Measurements from ENCODE around the gene SAC3D1. TPM values are rescaled to one million over a fixed set of nuclear protein-coding genes. Genes with fewer than 3 reads are reported as not detected.

The SAC3D1 gene
- total and polyA plus RNA-seq, 7 experiments from 2014 or later, result 2.7 to 18.2 (median 9.6) TPM

DNA sequence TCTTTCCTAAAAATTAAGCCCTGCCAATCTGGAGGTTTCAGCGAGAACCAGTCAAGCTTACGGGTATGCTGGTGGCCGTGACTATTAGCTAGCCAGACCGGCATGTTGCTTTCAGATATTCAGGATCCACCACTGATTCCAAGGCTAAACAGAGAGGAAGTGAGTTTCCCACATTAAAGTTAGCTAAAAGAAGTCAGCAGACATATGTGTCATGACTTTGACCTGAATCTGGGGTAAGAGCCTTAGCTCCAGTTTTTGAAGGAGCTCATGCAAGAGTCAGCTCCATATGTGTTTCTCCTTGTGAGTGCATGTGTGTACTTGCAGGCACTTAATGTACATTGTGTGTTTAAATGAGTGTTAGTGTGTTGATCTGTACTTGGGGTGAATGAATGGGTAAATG lies 44.4 kb downstream of the SAC3D1 start:
- H3K27me3 Mint-ChIP-seq, result peaks cover 0 to 4% (median 0%) of the 10 kb centered on the region in 5 donors
- Histone ChIP-seq H3K4me3 (ENCODE audit: low read length) (no peak overlapping the region), H3K36me3 (ENCODE audit: control insufficient read depth in 2 of 3, insufficient read depth in 3 of 3, low read length in 3 of 3) (peaks cover 0 to 43% (median 11%) of the 10 kb centered on the region in 3 experiments), H3K4me1 (ENCODE audit: control insufficient read depth in 2 of 2, insufficient read depth in 2 of 2, low read length in 2 of 2) (peaks cover 13 to 14% of the 10 kb centered on the region in 2 donors), H3K27me3 (ENCODE audit: control insufficient read depth in 2 of 2, insufficient read depth in 2 of 2, low read length in 2 of 2) (no peaks in the 10 kb centered on the region), H3K9me3 (ENCODE audit: control insufficient read depth in 2 of 3, low read length in 3 of 3) (no peaks in the 10 kb centered on the region), H3K27ac (ENCODE audit: low read depth, low read length) (peak overlapping the region; percentile 86)
- ATAC-seq (no peak), DNase-seq (no peak)
- H3K4me3 Mint-ChIP-seq, result peak overlapping the region; percentile 88 to 99 (median 93)
- H3K36me3 Mint-ChIP-seq, result peaks cover 0 to 26% (median 17%) of the 10 kb centered on the region in 5 donors
- peaks cover 20 to 43% (median 27%) of the 10 kb centered on the region in 7 donors for H3K4me1 Mint-ChIP-seq
- peak overlapping the region; percentile 9 to 99 (median 97) for H3K27ac Mint-ChIP-seq
- intact Hi-C loops (cut with micrococcal nuclease), result loop anchor here in 1 of 2 donors (10.0 kb wide), 1 partner anchor 241 kb away; the partner anchor contains the start of gene CDC42BPG
- CTCF ChIA-PET, result interaction anchor here (0.8 to 1.4 kb wide), 3 partner anchors 14 to 71 kb away, joined by 3 to 7 read pairs (median 4); partner anchors contain the start of gene ARL2
- POLR2A ChIA-PET, result interaction anchor here (0.7 to 3.2 kb wide), 8 partner anchors 10 to 71 kb away, joined by 3 to 22 read pairs (median 4); partner anchors contain the start of genes FAU, MRPL49, SYVN1 and VPS51
- peaks cover 0 to 9% (median 0%) of the 10 kb centered on the region in 11 donors for H3K9me3 Mint-ChIP-seq

DNA sequence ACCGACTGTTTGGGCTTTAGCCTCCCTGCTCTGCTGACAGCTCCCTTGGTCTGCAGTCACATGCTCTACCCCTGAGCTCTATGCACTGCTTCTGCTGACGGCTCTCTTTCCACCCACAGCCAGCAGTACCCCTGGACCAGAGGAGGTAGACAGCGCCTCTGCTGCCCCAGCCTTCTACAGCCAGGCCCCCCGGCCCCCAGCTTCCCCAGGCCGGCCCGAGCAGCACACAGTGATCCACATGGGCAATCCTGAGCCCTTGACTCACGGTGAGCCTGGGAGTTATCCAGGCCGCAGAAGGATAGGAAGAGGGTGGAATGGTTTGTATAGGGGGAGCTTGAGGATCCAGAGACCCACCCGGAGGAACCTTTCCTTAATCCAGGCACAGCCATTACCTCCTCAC lies 45.8 kb downstream of the SAC3D1 start:
- Histone ChIP-seq H3K27ac (ENCODE audit: low read depth, low read length) (no peak overlapping the region), H3K36me3 (ENCODE audit: control insufficient read depth in 2 of 3, insufficient read depth in 3 of 3, low read length in 3 of 3) (peaks cover 0 to 43% (median 11%) of the 10 kb centered on the region in 3 experiments), H3K4me1 (ENCODE audit: control insufficient read depth in 2 of 2, insufficient read depth in 2 of 2, low read length in 2 of 2) (peaks cover 13 to 14% of the 10 kb centered on the region in 2 donors), H3K9me3 (ENCODE audit: control insufficient read depth in 2 of 3, low read length in 3 of 3) (no peaks in the 10 kb centered on the region), H3K27me3 (ENCODE audit: control insufficient read depth in 2 of 2, insufficient read depth in 2 of 2, low read length in 2 of 2) (no peaks in the 10 kb centered on the region), H3K4me3 (ENCODE audit: low read length) (no peak overlapping the region)
- H3K9me3 Mint-ChIP-seq, result peaks cover 0 to 8% (median 0%) of the 10 kb centered on the region in 11 donors
- intact Hi-C loops (cut with micrococcal nuclease), result loop anchor here in 1 of 2 donors (10.0 kb wide), 1 partner anchor 242 kb away; the partner anchor contains the start of gene CDC42BPG
- H3K27ac Mint-ChIP-seq, result peak overlapping the region in 1 of 9 donors; percentile 36
- peaks cover 0 to 22% (median 17%) of the 10 kb centered on the region in 5 donors for H3K36me3 Mint-ChIP-seq
- peaks cover 0 to 4% (median 0%) of the 10 kb centered on the region in 5 donors for H3K27me3 Mint-ChIP-seq
- H3K4me3 Mint-ChIP-seq, result peak overlapping the region in 2 of 10 donors; percentile 15 to 42
- no peak for ATAC-seq
- ChIA-PET CTCF (no interaction called here), POLR2A (interaction anchor here (0.6 to 3.2 kb wide), 5 partner anchors 23 to 803 kb away, joined by 3 to 22 read pairs (median 3); partner anchors contain the start of genes FAU, MRPL49 and SYVN1)
- no peak for DNase-seq
- H3K4me1 Mint-ChIP-seq, result peaks cover 20 to 34% (median 27%) of the 10 kb centered on the region in 7 donors

DNA sequence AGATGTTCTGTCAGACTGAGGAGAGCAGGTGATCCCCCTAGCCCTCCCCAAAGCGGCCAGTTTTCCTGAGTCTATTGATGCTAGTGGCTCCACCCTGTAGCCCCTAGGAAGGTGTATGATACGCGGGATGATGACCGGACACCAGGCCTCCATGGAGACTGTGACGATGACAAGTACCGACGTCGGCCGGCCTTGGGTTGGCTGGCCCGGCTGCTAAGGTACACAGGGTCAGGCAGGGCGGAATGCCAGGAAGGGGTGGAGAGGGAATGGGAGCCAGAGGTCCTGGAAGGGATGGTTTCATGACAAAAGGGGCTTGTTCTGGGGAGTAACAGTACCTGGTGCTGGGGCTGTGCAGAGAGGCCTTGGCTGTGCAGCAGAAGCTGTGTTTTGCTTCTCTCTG lies 46.2 kb downstream of the SAC3D1 start:
- H3K9me3 ChIP-seq (ENCODE audit: control insufficient read depth in 2 of 3, low read length in 3 of 3), result no peaks in the 10 kb centered on the region
- no peak for ATAC-seq
- H3K27me3 ChIP-seq (ENCODE audit: control insufficient read depth in 2 of 2, insufficient read depth in 2 of 2, low read length in 2 of 2), result no peaks in the 10 kb centered on the region
- no peak overlapping the region for H3K27ac ChIP-seq (ENCODE audit: low read depth, low read length)
- Mint-ChIP-seq H3K9me3 (peaks cover 0 to 8% (median 0%) of the 10 kb centered on the region in 11 donors), H3K27me3 (peaks cover 0 to 4% (median 0%) of the 10 kb centered on the region in 5 donors), H3K4me3 (peak overlapping the region in 1 of 10 donors; percentile 25), H3K36me3 (peaks cover 0 to 22% (median 17%) of the 10 kb centered on the region in 5 donors), H3K4me1 (peaks cover 20 to 34% (median 27%) of the 10 kb centered on the region in 7 donors), H3K27ac (peak overlapping the region in 2 of 9 donors; percentile 10 to 36)
- POLR2A ChIA-PET, result interaction anchor here (0.6 to 3.2 kb wide), 3 partner anchors 34 to 325 kb away, joined by 3 to 22 read pairs (median 12); partner anchors contain the start of genes FAU, MRPL49 and SYVN1
- intact Hi-C loops (cut with micrococcal nuclease), result loop anchor here in 1 of 2 donors (10.0 kb wide), 1 partner anchor 242 kb away; the partner anchor contains the start of gene CDC42BPG
- DNase-seq, result no peak
- H3K36me3 ChIP-seq (ENCODE audit: control insufficient read depth in 2 of 3, insufficient read depth in 3 of 3, low read length in 3 of 3), result peaks cover 0 to 43% (median 11%) of the 10 kb centered on the region in 3 experiments
- CTCF ChIA-PET, result no interaction called here
- H3K4me3 ChIP-seq (ENCODE audit: low read length), result no peak overlapping the region
- peaks cover 13 to 14% of the 10 kb centered on the region in 2 donors for H3K4me1 ChIP-seq (ENCODE audit: control insufficient read depth in 2 of 2, insufficient read depth in 2 of 2, low read length in 2 of 2)

DNA sequence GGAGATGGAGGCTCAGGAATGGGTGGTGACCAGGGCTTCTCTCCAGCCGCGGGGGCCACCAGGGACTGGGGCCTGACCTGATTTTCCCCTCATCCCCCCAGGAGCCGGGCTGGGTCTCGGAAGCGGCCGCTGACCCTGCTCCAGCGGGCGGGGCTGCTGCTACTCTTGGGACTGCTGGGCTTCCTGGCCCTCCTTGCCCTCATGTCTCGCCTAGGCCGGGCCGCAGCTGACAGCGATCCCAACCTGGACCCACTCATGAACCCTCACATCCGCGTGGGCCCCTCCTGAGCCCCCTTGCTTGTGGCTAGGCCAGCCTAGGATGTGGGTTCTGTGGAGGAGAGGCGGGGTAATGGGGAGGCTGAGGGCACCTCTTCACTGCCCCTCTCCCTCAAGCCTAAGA lies 46.8 kb downstream of the SAC3D1 start:
- no peak for ATAC-seq
- peaks cover 0 to 8% (median 0%) of the 10 kb centered on the region in 11 donors for H3K9me3 Mint-ChIP-seq
- CTCF ChIA-PET, result no interaction called here
- H3K4me1 Mint-ChIP-seq, result peaks cover 20 to 33% (median 25%) of the 10 kb centered on the region in 7 donors
- peaks cover 0 to 43% (median 11%) of the 10 kb centered on the region in 3 experiments for H3K36me3 ChIP-seq (ENCODE audit: control insufficient read depth in 2 of 3, insufficient read depth in 3 of 3, low read length in 3 of 3)
- intact Hi-C loops (cut with micrococcal nuclease), result loop anchor here in 1 of 2 donors (10.0 kb wide), 1 partner anchor 243 kb away; the partner anchor contains the start of gene CDC42BPG
- H3K27ac ChIP-seq (ENCODE audit: low read depth, low read length), result no peak overlapping the region
- no peak overlapping the region for H3K4me3 Mint-ChIP-seq
- POLR2A ChIA-PET, result interaction anchor here (3.2 kb wide), 1 partner anchor 34 kb away, joined by 22 read pairs; the partner anchor contains the start of genes FAU and MRPL49
- H3K27me3 ChIP-seq (ENCODE audit: control insufficient read depth in 2 of 2, insufficient read depth in 2 of 2, low read length in 2 of 2), result no peaks in the 10 kb centered on the region
- H3K9me3 ChIP-seq (ENCODE audit: control insufficient read depth in 2 of 3, low read length in 3 of 3), result no peaks in the 10 kb centered on the region
- no peak for DNase-seq
- peaks cover 13 to 14% of the 10 kb centered on the region in 2 donors for H3K4me1 ChIP-seq (ENCODE audit: control insufficient read depth in 2 of 2, insufficient read depth in 2 of 2, low read length in 2 of 2)
- peaks cover 0 to 4% (median 0%) of the 10 kb centered on the region in 5 donors for H3K27me3 Mint-ChIP-seq
- H3K4me3 ChIP-seq (ENCODE audit: low read length), result no peak overlapping the region
- H3K36me3 Mint-ChIP-seq, result peaks cover 0 to 22% (median 17%) of the 10 kb centered on the region in 5 donors
- peak overlapping the region in 1 of 9 donors; percentile 10 for H3K27ac Mint-ChIP-seq

DNA sequence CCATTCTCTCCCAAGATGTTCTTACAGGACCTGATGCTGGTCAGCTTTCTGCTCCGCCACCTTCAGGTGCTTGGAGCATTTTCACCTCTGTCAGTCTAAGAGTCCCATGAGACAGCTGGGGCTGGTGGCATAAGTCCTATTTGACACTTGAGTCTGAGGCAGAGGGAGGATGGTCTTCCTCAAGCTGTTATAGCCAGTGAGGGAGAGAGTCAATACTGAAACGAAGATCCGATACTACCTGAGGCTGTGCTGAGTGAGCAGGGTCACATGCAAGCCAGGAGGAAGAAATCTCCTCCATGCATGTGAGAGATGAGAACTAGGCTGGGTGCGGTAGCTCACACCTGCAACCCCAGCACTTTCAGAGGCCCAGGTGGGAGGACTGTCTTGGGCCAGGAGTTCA lies 48.6 kb downstream of the SAC3D1 start:
- H3K27me3 ChIP-seq (ENCODE audit: control insufficient read depth in 2 of 2, insufficient read depth in 2 of 2, low read length in 2 of 2), result no peaks in the 10 kb centered on the region
- H3K4me3 ChIP-seq (ENCODE audit: low read length), result no peak overlapping the region
- DNase-seq (no peak), ATAC-seq (no peak)
- H3K4me1 ChIP-seq (ENCODE audit: control insufficient read depth in 2 of 2, insufficient read depth in 2 of 2, low read length in 2 of 2), result peaks cover 6 to 9% of the 10 kb centered on the region in 2 donors
- intact Hi-C loops (cut with micrococcal nuclease), result loop anchor here in 1 of 2 donors (10.0 kb wide), 1 partner anchor 245 kb away; the partner anchor contains the start of gene CDC42BPG
- H3K27ac ChIP-seq (ENCODE audit: low read depth, low read length), result no peak overlapping the region
- ChIA-PET POLR2A (interaction anchor here (0.8 to 1.4 kb wide), 2 partner anchors 14 to 27 kb away, joined by 3 to 4 read pairs; no protein-coding TSS in a partner anchor), CTCF (interaction anchor here (1.2 to 1.3 kb wide), 2 partner anchors 24 to 29 kb away, joined by 3 to 4 read pairs; no protein-coding TSS in a partner anchor)
- peaks cover 0 to 43% (median 11%) of the 10 kb centered on the region in 3 experiments for H3K36me3 ChIP-seq (ENCODE audit: control insufficient read depth in 2 of 3, insufficient read depth in 3 of 3, low read length in 3 of 3)
- Mint-ChIP-seq H3K4me3 (no peak overlapping the region), H3K27me3 (no peaks in the 10 kb centered on the region), H3K36me3 (peaks cover 0 to 22% (median 12%) of the 10 kb centered on the region in 5 donors), H3K9me3 (peaks cover 0 to 3% (median 0%) of the 10 kb centered on the region in 11 donors), H3K27ac (no peak overlapping the region), H3K4me1 (peaks cover 7 to 15% (median 12%) of the 10 kb centered on the region in 7 donors)
- no peaks in the 10 kb centered on the region for H3K9me3 ChIP-seq (ENCODE audit: control insufficient read depth in 2 of 3, low read length in 3 of 3)

DNA sequence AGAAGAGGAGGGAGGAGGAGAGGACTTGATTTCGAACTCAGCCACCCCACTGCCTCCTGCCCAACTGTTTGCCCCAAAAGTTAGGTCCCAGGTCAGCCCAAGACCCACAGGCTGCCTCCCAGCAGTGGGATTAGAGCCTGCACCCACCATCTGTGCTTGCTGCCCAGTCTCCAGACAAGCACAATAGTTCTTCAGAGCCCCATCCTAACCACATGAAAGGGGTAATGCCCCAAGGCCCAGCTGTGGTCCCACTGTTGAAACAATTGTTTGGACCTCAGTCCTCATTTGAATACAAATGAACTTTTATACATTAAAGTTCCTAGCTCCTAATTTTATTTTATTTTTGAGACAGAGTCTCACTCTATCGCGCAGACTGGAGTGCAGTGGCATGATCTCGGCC lies 49.6 kb downstream of the SAC3D1 start:
- peaks cover 0 to 20% (median 10%) of the 10 kb centered on the region in 5 donors for H3K36me3 Mint-ChIP-seq

More for the DNA sequence above, 49.6 kb downstream of the SAC3D1 start:
- H3K27me3 ChIP-seq (ENCODE audit: control insufficient read depth in 2 of 2, insufficient read depth in 2 of 2, low read length in 2 of 2), result no peaks in the 10 kb centered on the region
- Mint-ChIP-seq H3K4me1 (peaks cover 4 to 7% (median 5%) of the 10 kb centered on the region in 7 donors), H3K4me3 (no peak overlapping the region), H3K9me3 (no peaks in the 10 kb centered on the region), H3K27ac (no peak overlapping the region), H3K27me3 (no peaks in the 10 kb centered on the region)
- POLR2A ChIA-PET, result interaction anchor here (1.1 to 1.6 kb wide), 3 partner anchors 13 to 44 kb away, joined by 4 to 5 read pairs (median 4); partner anchors contain the start of gene SYVN1
- H3K27ac ChIP-seq (ENCODE audit: low read depth, low read length), result no peak overlapping the region
- H3K4me3 ChIP-seq (ENCODE audit: low read length), result no peak overlapping the region
- H3K9me3 ChIP-seq (ENCODE audit: control insufficient read depth in 2 of 3, low read length in 3 of 3), result no peaks in the 10 kb centered on the region
- ATAC-seq, result no peak
- H3K4me1 ChIP-seq (ENCODE audit: control insufficient read depth in 2 of 2, insufficient read depth in 2 of 2, low read length in 2 of 2), result peaks cover 1% of the 10 kb centered on the region in 2 donors
- DNase-seq, result no peak
- peaks cover 0 to 41% (median 6%) of the 10 kb centered on the region in 3 experiments for H3K36me3 ChIP-seq (ENCODE audit: control insufficient read depth in 2 of 3, insufficient read depth in 3 of 3, low read length in 3 of 3)
- CTCF ChIA-PET, result interaction anchor here (0.8 to 1.3 kb wide), 2 partner anchors 18 to 23 kb away, joined by 3 read pairs; no protein-coding TSS in a partner anchor
- intact Hi-C loops (cut with micrococcal nuclease), result no loop called here

Measured in naive thymus-derived CD4-positive, alpha-beta T cell (primary cell).